Glutamatergic neuron (in vitro differentiated cells): ENCODE data around the gene ZPBP2. TPM values are rescaled to one million over a fixed set of nuclear protein-coding genes. Genes with fewer than 3 reads are reported as not detected.

Source experiments
- DNase-seq: peaks from one replicate; pipeline ENCODE4 v3.0.0; 2022
- H3K27ac Mint-ChIP-seq: one replicate; pipeline ENCODE4 v1.8.0; 2020; ENCODE audit warnings: mild to moderate bottlenecking, mixed read lengths, inconsistent platforms; ENCODE audit not compliant: unreplicated experiment
- H3K27me3 Mint-ChIP-seq: one replicate; pipeline ENCODE4 v1.8.0; 2020; ENCODE audit warnings: mild to moderate bottlenecking, moderate library complexity, mixed read lengths, inconsistent platforms; ENCODE audit not compliant: unreplicated experiment
- H3K36me3 Mint-ChIP-seq: one replicate; pipeline ENCODE4 v1.8.0; 2020; ENCODE audit warnings: mild to moderate bottlenecking, mixed read lengths, inconsistent platforms; ENCODE audit not compliant: unreplicated experiment
- H3K4me1 Mint-ChIP-seq: one replicate; pipeline ENCODE4 v1.8.0; 2020; ENCODE audit warnings: mild to moderate bottlenecking, low read depth, mixed read lengths, inconsistent platforms; ENCODE audit not compliant: unreplicated experiment
- H3K4me3 Mint-ChIP-seq: one replicate; pipeline ENCODE4 v1.8.0; 2020; ENCODE audit warnings: mild to moderate bottlenecking, mixed read lengths, inconsistent platforms; ENCODE audit not compliant: unreplicated experiment
- H3K9me3 Mint-ChIP-seq: one replicate; pipeline ENCODE4 v1.8.0; 2020; ENCODE audit warnings: mild to moderate bottlenecking, moderate library complexity, mixed read lengths, inconsistent platforms; ENCODE audit not compliant: unreplicated experiment
- CTCF ChIP-seq: fragments of 200-600 bp; sonication (generic); IDR thresholded peaks from one replicate; pipeline ENCODE4 v1.5.0; 2021; ENCODE audit not compliant: partially characterized antibody, unreplicated experiment
- total RNA-seq: library from RNA; stranded (reverse); fragmentation: NEBNext Ultra II Directional; extraction: Animal tissue kit (Norgen Biotek cat#: 25700); gene quantifications from one replicate; pipeline ENCODE4 v1.2.1, GENCODE V29; 2021; ENCODE audit not compliant: unreplicated experiment

The ZPBP2 gene
- total RNA-seq, 1 donor from 2014 or later, result not detected

GRCh38 chr17:39923836-39924690 is 56.1 kb downstream of the ZPBP2 start:
- no peak for TF ChIP-seq CTCF
- Mint-ChIP-seq H3K4me1 (peaks cover 38% of the 10 kb centered on the region), H3K4me3 (peak overlapping the region; percentile 89), H3K36me3 (no peaks in the 10 kb centered on the region), H3K27me3 (peaks cover 6% of the 10 kb centered on the region), H3K27ac (peak overlapping the region; percentile 70), H3K9me3 (peaks cover 6% of the 10 kb centered on the region)
- DNase-seq, result peak; percentile 31

GRCh38 chr17:39924691-39925055 is 56.7 kb downstream of the ZPBP2 start:
- Mint-ChIP-seq H3K4me3 (peak overlapping the region; percentile 89), H3K27ac (peak overlapping the region; percentile 89), H3K27me3 (peaks cover 6% of the 10 kb centered on the region), H3K4me1 (peaks cover 38% of the 10 kb centered on the region), H3K36me3 (no peaks in the 10 kb centered on the region), H3K9me3 (peaks cover 6% of the 10 kb centered on the region)
- DNase-seq, result no peak
- no peak for TF ChIP-seq CTCF

GRCh38 chr17:39925282-39926134 is 57.5 kb downstream of the ZPBP2 start:
- Mint-ChIP-seq H3K4me3 (peak overlapping the region; percentile 89), H3K36me3 (no peaks in the 10 kb centered on the region), H3K27ac (peak overlapping the region; percentile 89), H3K27me3 (peaks cover 6% of the 10 kb centered on the region), H3K9me3 (peaks cover 6% of the 10 kb centered on the region), H3K4me1 (peaks cover 35% of the 10 kb centered on the region)
- peak; percentile 48 for DNase-seq
- no peak for TF ChIP-seq CTCF

- DNase-seq, result no peak
- Mint-ChIP-seq H3K9me3 (peaks cover 6% of the 10 kb centered on the region), H3K4me1 (peaks cover 35% of the 10 kb centered on the region), H3K4me3 (peak overlapping the region; percentile 89), H3K36me3 (no peaks in the 10 kb centered on the region), H3K27me3 (peaks cover 6% of the 10 kb centered on the region), H3K27ac (peak overlapping the region; percentile 69)
- no peak for TF ChIP-seq CTCF
Measured at GRCh38 chr17:39926135-39926587, 58.2 kb downstream of the ZPBP2 start.
